ENCODE measurements around the gene MMP11.

The MMP11 gene

DNA sequence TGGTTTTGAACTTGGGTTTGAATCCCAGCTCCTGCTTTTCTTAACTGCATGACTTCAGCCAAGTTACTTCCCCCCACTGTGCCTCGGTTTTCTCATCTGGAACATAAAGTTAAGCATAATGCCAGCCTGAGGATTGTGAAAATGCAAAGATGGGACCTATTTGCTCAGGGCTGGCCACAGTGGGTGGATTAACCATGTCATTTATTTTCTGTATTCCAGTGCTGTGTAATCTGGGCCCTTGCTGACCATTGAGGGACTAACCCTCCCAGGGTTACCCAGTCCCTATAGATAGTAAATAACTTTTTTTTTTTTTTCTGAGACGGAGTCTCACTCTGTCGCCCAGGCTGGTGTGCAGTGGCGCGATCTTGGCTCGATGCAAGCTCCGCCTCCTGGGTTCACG, 16.9 kb upstream of the MMP11 start:
- no peak for DNase-seq
- in situ Hi-C loops (cut with MboI; ENCODE audit: low pct_unique_long_range_greater_than_20kb, low sequenced_read_pairs), result no loop called here

- in situ Hi-C loops (cut with MboI; ENCODE audit: low pct_unique_long_range_greater_than_20kb, low sequenced_read_pairs), result no loop called here
- peak; percentile 64 for DNase-seq
These were observed 15.8 kb upstream of the MMP11 start for GRCh38 chr22:23756891-23757290.

- no peak for DNase-seq
- in situ Hi-C loops (cut with MboI; ENCODE audit: low pct_unique_long_range_greater_than_20kb, low sequenced_read_pairs), result no loop called here
These were observed 13.1 kb upstream of the MMP11 start for GRCh38 chr22:23759566-23759965.

GRCh38 chr22:23760056-23760455, 12.6 kb upstream of the MMP11 start:
- DNase-seq, result no peak
- in situ Hi-C loops (cut with MboI; ENCODE audit: low pct_unique_long_range_greater_than_20kb, low sequenced_read_pairs), result no loop called here

DNA sequence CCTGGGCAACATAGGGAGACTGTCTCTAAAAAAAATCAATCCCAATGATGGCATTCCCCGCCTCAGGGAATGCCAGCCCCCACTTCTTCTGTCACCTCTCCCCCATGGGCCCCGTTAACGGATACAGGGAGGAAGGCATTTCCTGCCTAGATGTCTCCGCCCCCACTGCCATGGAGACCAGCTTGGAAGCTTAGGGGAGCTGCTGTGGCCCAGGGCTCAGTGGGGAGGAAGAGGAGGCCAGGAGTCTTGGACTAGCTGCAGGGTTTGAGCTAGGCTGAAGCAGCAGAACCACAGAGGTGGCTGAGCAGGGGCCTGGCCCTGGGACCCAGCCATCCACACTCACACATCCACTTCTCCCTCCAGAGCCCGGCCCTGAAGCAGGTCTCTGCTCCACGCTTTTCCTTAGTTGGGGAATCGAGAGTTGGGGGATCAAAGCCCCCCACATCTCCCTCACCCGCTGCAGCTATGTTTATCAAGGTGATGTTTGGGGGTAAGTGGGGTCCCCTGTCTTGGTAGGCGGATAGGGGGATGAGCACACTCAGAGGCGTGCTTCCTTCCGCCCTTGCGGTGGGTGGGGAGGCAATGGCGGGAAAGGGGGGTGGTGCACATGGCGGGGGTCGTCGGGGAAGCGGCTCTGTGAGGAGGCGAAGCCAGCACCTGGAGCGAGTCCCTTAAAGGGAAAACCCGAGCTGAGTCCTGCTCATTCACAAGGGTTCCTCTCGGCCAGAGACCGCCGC, 9.6 kb upstream of the MMP11 start, which contains the start of gene C22orf15:
Gene C22orf15, plus strand, starts transcription at position 149 of the 737 bp plus-strand sequence. Its CDS starts 317 bp downstream, at position 466.
- in situ Hi-C loops (cut with MboI; ENCODE audit: low pct_unique_long_range_greater_than_20kb, low sequenced_read_pairs), result no loop called here
- DNase-seq, result peak; percentile 28

GRCh38 chr22:23763579-23763945, 9.1 kb upstream of the MMP11 start:
- DNase-seq, result no peak
- in situ Hi-C loops (cut with MboI; ENCODE audit: low pct_unique_long_range_greater_than_20kb, low sequenced_read_pairs), result no loop called here

DNA sequence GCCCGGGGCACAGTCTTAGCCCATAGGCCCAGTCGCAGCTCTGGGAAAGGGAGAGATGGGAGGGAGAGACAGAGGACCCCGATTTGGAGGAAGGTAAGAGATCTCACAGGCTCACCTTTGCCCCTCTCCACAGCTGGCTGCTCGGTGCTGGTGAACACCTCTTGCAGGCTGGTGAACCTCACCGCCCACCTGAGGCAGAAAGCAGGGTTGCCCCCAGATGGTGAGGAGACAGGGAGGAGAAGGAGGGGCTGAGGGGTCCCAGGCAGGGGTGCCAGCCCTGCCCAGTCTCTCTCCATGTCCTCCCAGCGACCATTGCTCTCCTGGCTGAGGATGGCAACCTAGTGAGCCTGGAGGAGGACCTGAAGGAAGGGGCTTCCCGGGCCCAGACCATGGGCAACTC, 8.7 kb upstream of the MMP11 start:
- DNase-seq, result no peak
- in situ Hi-C loops (cut with MboI; ENCODE audit: low pct_unique_long_range_greater_than_20kb, low sequenced_read_pairs), result no loop called here

GRCh38 chr22:23764899-23765881, 7.5 kb upstream of the MMP11 start:
- in situ Hi-C loops (cut with MboI; ENCODE audit: low pct_unique_long_range_greater_than_20kb, low sequenced_read_pairs), result no loop called here
- no peak for DNase-seq

DNA sequence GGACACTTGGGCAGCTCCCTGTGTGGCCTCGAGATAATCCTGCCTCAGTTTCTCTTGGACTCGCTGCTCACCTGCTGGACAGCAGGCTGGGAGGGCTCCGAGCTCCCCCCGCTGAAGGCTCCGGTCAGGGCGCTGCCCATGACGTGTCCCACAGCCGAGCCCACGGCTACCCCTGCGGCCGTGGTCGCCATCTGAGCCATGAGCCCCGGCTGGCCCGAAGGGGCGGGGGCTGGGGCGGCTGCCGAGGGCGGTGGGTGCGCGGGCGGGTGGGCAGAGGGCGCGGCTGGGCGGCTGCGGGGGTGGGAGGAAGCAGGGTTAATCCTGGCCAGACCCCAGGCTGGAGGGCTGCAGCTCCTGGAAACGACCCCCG, 5.4 kb upstream of the MMP11 start:
- DNase-seq, result no peak
- in situ Hi-C loops (cut with MboI; ENCODE audit: low pct_unique_long_range_greater_than_20kb, low sequenced_read_pairs), result no loop called here

DNA sequence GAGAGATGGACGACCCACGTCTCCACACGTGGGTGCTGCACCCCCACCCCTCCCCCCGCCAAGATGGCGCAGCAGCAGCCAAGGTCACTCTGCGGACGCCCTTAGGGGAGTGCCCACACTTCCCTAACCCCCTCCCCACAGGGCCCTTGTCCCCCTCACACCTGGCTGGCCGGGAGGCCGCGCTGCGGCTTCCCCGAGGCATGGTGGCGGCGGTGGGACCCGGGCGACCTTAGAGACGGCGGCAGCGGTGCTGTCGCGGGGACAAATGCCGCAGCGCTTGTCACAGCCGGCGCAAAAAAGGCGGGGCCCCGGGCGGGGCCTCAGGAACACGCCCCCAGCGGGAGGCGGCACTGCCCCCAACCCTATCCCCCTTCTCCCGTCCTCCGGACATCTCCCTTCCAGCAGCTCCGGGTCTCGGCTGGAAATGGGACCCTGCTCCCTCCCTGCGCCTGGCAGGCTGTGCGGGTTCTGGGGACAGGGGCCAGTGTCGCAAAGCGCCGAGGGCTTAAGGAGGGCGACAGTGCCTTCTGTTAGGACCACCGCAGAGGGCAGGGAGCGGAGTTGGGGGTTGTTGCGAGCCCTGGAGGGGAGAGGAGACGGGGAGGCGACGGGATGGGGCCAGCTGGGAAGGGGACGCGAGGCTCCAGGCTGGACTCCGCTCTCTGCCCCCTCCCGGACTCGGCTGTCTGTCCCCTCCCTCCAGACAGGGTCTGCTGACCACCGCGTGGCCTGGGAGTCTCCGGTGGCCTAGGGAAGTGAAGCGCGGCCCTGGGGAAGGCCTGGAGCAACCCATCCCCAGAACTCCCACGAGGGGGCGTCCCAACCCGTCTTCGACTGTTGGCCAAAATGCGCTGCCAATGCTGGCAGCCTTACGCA, 4.7 kb upstream of the MMP11 start, which contains the start of gene CHCHD10:
Gene CHCHD10, minus strand, starts transcription at position 300 of the 876 bp plus-strand sequence. Its CDS starts 98 bp downstream, at position 202.
- peak; percentile 94 for DNase-seq
- in situ Hi-C loops (cut with MboI; ENCODE audit: low pct_unique_long_range_greater_than_20kb, low sequenced_read_pairs), result no loop called here

GRCh38 chr22:23769321-23769965, 3.2 kb upstream of the MMP11 start:
- in situ Hi-C loops (cut with MboI; ENCODE audit: low pct_unique_long_range_greater_than_20kb, low sequenced_read_pairs), result no loop called here
- DNase-seq, result no peak

DNA sequence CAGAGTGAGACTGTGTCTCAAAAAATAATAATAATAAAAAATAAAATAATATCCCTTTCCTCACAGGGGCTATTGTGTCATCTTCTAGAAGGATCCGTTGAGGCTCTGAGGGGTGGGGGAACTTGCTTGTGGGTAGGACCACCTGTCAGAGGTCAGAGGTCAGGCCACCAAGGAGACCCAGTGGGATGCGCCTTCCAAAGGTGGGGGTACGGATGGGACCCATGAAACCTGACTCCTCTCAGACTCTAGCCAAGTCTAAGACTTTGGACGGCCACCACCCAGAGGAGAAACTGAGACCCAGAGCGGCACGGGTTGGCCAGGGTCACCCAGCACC, 367 bp upstream of the MMP11 start:
- no peak for DNase-seq
- in situ Hi-C loops (cut with MboI; ENCODE audit: low pct_unique_long_range_greater_than_20kb, low sequenced_read_pairs), result no loop called here

- in situ Hi-C loops (cut with MboI; ENCODE audit: low pct_unique_long_range_greater_than_20kb, low sequenced_read_pairs), result no loop called here
- no peak for DNase-seq
These were observed 949 bp downstream of the MMP11 start for GRCh38 chr22:23773483-23774113.

DNA sequence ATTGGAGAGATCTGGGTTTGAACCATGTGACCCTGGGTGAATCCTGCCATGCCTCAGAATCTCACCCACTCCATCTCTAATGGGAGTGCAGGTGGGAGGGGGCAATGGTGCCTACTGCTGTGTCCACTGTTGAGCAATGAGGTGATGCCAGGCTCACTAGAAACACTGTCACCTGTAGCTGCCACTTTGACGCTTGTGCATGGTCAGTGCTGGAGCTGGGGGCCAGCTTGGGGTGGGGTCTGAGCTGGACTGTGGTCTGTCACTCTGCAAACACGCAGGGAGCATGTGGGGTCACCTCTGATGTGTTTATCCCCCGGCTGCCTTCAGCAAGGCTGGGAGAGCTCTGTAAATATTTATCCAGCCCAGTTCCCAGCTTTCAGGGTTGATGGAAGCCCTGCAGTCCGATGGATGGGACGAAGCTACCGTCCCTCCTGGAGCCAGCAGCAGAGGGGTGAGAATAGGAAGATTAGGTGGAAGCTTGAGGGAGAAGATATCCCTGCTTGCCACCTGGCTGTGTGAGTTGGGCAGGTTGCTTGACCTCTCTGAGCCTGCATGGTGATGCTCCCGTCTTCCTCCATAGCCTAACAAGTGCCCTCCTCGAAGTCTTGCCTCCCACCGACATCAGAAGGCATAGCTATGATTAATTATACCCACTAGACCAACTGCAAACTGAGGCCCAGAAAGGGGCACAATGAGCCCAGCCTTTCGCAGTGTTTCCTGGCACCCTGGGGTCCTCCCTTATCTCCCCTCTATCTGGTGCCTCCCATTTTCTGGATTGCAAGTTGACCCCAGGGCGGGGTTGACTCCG, 1.7 kb downstream of the MMP11 start:
- no peak for DNase-seq
- in situ Hi-C loops (cut with MboI; ENCODE audit: low pct_unique_long_range_greater_than_20kb, low sequenced_read_pairs), result no loop called here

- DNase-seq, result no peak
- in situ Hi-C loops (cut with MboI; ENCODE audit: low pct_unique_long_range_greater_than_20kb, low sequenced_read_pairs), result no loop called here
These were observed 2.3 kb downstream of the MMP11 start for GRCh38 chr22:23774922-23775436.

DNA sequence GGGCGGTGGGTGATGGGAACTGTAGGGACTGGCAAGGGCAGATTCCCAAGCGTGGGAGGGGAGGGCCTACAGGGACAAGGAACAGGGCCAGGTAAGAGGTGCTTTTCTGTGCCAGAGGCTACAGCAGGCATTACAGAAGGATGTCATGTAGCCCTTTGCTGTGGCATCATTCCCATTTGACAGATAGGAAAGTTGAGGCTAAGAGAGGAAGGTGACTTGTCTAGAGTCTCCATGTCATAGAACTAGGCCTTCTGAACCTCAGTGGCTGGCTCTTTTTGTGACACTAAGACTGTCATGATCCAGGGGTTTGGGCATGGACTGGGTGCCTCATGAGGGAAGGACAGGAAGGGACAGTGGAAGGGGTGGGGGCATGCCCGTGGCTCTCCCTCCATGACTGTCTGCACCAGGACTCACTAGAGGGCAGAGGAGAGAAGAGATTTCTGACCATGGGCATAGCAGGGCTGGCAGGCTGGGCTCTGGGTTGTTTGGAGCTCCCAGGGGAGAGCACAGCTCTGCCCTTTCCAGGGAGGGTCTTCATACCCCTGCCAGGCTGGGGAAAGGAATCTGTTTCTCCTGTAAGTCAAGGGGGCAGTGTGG, 3.2 kb downstream of the MMP11 start:
- DNase-seq, result no peak

More for the DNA sequence above, 3.2 kb downstream of the MMP11 start:
- in situ Hi-C loops (cut with MboI; ENCODE audit: low pct_unique_long_range_greater_than_20kb, low sequenced_read_pairs), result no loop called here
